NCI-H2107 (cell line): ENCODE measurements around the gene KCTD17.
A peak's percentile ranks its signal among the peaks of the same experiment; 100 is the strongest.

ENCODE experiments used
- DNase-seq: peaks from one replicate; lab custom pipeline; 2025; lab: John Stamatoyannopoulos, UW

KCTD17 gene

DNA sequence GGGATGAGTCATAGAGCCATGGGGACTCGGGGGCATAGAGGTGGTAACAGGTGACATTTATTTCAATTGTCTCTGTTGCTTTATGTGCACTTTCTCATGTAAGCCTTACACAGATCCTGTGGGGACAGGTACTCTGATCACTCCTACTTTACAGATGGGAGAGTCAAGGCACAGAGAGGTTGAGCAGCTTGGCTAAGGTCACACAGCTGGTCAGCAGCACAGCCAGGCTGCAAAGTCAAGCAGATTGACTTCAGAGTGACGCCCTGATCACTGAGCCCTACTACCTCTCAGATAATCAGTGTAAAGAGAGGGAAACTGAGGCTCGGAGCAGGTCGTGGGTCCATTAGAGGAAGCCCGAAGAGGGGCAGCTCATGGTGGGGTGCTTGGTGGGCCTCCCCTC is 54.4 kb downstream of the KCTD17 start:
- DNase-seq: no peak

- no peak for DNase-seq
Observed at GRCh38 chr22:37107816-37108621, 56.5 kb downstream of the KCTD17 start.

DNA sequence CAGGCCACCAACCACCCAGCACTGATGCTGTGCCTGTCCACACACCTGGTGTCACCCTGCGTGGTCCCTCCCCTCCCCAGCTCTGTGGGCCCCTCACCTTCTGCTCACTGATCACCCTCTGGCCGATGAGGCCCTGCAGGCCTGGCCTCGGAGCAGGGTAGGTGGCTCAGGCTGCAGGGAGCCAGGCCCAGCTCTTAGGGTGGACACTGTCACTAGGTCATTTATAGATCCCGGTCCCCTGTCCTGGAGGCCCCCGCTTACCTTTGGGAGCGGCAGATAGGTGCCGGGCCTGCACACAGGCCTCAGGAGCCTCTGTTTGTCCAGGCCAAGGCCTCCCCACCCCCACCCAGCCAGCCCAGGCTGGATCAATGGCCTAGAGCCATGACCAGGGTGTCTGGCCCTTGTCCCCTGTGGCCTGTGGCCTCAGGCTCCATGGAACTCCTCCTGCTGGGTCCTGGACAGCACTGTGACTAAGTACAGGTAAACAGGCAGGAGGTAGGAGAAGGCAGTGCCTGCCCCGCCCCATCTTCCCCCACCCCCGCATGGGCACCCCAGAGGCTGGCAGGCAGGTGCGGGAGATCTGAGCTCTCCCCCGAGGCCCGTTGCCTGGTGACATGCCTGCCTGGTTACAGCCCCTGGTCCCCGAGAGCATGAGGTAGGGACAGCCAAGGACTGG is 57.8 kb downstream of the KCTD17 start, which contains the start of gene TMPRSS6:
Gene TMPRSS6, minus strand, starts transcription at position 472 of the 676 bp plus-strand sequence. CDS start 6,296 bp downstream, outside the sequence.
- peak; percentile 22 for DNase-seq

DNA sequence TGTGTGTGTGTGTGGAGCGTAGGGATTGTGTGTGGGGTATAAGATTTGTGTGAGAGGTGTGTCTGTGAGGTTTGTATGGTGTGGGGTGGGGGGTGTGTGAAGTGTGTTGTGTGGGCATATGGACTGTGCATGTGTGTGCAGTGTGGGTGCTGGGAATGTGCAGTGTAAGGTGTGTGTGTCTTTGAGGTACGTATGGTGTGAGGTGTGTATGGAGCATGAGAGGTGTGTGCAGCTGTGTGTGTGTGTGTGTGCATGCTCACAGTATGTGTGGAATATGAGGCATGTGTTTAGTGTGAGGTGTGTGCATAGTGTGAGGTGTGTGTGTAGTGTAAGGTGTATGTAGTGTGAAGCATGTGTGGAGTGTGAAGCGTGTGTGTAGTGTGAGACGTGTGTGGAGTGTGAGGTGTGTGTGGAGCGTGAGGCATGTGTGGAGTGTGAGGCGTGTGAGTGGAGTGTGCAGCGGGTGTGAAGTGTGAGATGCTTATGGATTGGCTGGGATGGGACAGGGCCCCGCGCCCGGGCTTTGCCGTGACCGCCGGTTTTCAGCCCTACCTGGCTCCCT is 59.7 kb downstream of the KCTD17 start:
- DNase-seq: no peak

GRCh38 chr22:37112084-37112728 is 60.7 kb downstream of the KCTD17 start:
- no peak for DNase-seq
